ENCODE results near the gene OR7A10.
"Not testable (repeated sequence)": the region's sequence is repeated elsewhere in the genome, so short reads cannot be mapped to it uniquely, and the experiment has no call there.

Gene OR7A10

DNA sequence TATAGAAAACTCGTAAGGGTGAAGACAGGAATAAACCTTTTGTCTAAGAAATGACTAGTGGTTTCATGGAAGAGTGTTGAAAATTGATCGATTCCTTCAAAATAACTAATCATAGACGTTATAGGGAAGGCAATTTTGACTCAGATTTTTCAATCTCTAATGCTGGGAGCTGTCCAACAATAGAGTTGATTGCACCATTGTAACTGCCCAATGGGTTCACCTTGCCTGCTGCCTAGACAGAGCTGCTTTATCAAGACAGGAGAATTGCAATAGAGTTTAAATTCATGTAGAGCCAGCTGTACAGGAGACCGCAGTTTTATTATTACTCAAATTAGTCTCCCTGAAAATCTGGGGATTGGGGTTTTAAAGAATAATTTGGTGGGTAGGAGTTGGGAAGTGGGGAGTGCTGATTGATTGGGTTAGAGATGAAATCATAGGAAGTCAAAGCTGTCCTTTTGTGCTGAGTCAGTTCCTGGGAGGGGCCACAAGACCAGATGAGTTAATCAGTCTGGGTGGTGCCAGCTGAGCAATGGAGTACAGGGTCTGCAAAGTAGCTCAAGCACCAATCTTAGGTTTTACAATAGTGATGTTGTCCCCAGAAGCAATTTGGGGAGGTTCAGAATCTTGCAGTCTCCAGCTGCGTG lies 53.5 kb downstream of the OR7A10 start:
- DNase-seq (ENCODE audit: low read depth in 2 of 2), result no peak

DNA sequence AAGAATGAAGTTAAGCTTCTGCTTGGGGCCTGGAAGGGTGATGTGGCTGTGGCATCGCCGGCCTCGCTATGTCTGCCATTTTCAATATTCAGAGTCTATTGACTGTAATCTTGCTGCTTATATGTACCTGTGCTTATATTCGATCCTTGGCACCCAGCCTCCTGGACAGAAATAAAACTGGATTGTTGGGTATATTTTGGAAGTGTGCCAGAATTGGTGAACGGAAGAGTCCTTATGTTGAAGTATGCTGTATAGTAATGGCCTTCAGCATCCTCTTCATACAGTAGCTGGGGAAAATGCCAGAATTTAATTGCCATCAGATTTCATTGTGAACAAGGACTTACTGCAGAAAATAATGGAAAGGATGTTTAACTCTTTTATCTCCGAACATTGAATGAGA lies 56.5 kb downstream of the OR7A10 start:
- DNase-seq (ENCODE audit: low read depth in 2 of 2), result not testable (repeated sequence)

All from activated CD8-positive, alpha-beta memory T cell treated with anti-CD3 and anti-CD28 coated beads for 4 hours (primary cell).